Lower lobe of right lung (tissue), 2 donors: ENCODE measurements around the gene LNP1. TPM values are rescaled to one million over a fixed set of nuclear protein-coding genes. Genes with fewer than 3 reads are reported as not detected.

Source experiments
- ATAC-seq, 2 donors: fragments of 200-7000 bp; cut with Tn5 transposase; one replicate each; pipeline ENCODE4 v1.9.1; 2020 to 2022; ENCODE audit warnings: mild to moderate bottlenecking in 2 of 2, moderate library complexity in 2 of 2
- DNase-seq: peaks from one replicate; pipeline ENCODE4 v3.0.0-alpha.2; 2020
- H3K27ac ChIP-seq: fragments of 200-600 bp; one replicate; pipeline ENCODE4 v1.8.0; 2022
- H3K27me3 ChIP-seq: fragments of 200-600 bp; one replicate; pipeline ENCODE4 v1.8.0; 2022; ENCODE audit warnings: low read depth
- H3K36me3 ChIP-seq: fragments of 200-600 bp; one replicate; pipeline ENCODE4 v1.8.0; 2022; ENCODE audit warnings: mild to moderate bottlenecking
- H3K4me1 ChIP-seq: fragments of 200-600 bp; one replicate; pipeline ENCODE4 v1.8.0; 2022
- H3K4me3 ChIP-seq: fragments of 200-600 bp; one replicate; pipeline ENCODE4 v1.8.0; 2022; ENCODE audit warnings: mild to moderate bottlenecking
- H3K9me3 ChIP-seq: fragments of 200-600 bp; one replicate; pipeline ENCODE4 v1.8.0; 2022
- CTCF ChIP-seq: fragments of 200-600 bp; IDR thresholded peaks from one replicate; pipeline ENCODE4 v1.8.0; 2022; ENCODE audit warnings: antibody characterized with exemption, mild to moderate bottlenecking
- intact Hi-C: fragments of 100-400 bp; cut with DNase I; formaldehyde crosslinking; loops from one replicate; pipeline ENCODE4 v1.11.0; 2022
- total RNA-seq: library from RNA; stranded (reverse); fragmentation: NEBNext Ultra II Directional; extraction: Animal tissue kit (Norgen Biotek cat#: 25700); gene quantifications from one replicate; pipeline ENCODE4 v1.2.1, GENCODE V29; 2021
- donor health status: DM: no; HTN: yes; CAD: no; lungs with severe emphysema.

LNP1 gene
- total RNA-seq, 1 donor from 2014 or later, result 2.0 TPM

- Histone ChIP-seq H3K27me3 (no peaks in the 10 kb centered on the region), H3K4me1 (peaks cover 40% of the 10 kb centered on the region), H3K9me3 (no peaks in the 10 kb centered on the region), H3K27ac (peak overlapping the region; percentile 89), H3K4me3 (peak overlapping the region; percentile 85), H3K36me3 (no peaks in the 10 kb centered on the region)
- no peak for DNase-seq
- intact Hi-C loops, result no loop called here
- ATAC-seq, result peak; percentile 28 to 40
- TF ChIP-seq CTCF, result no peak
These were observed 940 bp upstream of the LNP1 start for GRCh38 chr3:100400419-100400779.

GRCh38 chr3:100401674-100402041, 319 bp downstream of the LNP1 start:
- DNase-seq, result peak; percentile 52
- Histone ChIP-seq H3K4me1 (peaks cover 40% of the 10 kb centered on the region), H3K9me3 (no peaks in the 10 kb centered on the region), H3K27me3 (no peaks in the 10 kb centered on the region), H3K27ac (peak overlapping the region; percentile 89), H3K4me3 (peak overlapping the region; percentile 85), H3K36me3 (no peaks in the 10 kb centered on the region)
- intact Hi-C loops, result no loop called here
- TF ChIP-seq CTCF, result no peak
- peak; percentile 1 to 15 for ATAC-seq

DNA sequence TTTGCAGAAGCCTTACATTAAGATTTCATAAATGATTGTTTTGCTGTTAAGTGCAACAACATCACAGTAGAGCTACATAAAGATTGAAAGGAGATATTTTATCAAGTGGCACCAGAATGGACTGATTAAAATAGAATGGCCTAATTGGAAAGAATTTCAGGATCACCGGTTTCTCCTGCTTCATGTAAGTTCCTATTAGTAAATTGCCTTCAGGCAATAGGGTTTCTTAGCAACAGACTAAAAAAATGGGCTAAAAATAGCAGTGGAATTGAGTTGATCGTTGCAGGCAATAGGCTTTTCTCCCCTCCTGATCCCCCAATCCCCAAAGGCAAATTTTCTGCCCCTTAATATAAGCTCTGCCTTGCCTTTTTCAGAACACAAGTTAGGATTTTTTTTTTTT, 917 bp downstream of the LNP1 start:
- Histone ChIP-seq H3K27me3 (no peaks in the 10 kb centered on the region), H3K4me3 (peak overlapping the region; percentile 85), H3K27ac (peak overlapping the region; percentile 89), H3K36me3 (no peaks in the 10 kb centered on the region), H3K4me1 (peaks cover 40% of the 10 kb centered on the region), H3K9me3 (peaks cover 5% of the 10 kb centered on the region)
- DNase-seq, result no peak
- intact Hi-C loops, result no loop called here
- no peak for ATAC-seq
- TF ChIP-seq CTCF, result no peak

GRCh38 chr3:100402891-100403290, 1.6 kb downstream of the LNP1 start:
- TF ChIP-seq CTCF, result no peak
- peak overlapping the region; percentile 85 for H3K4me3 ChIP-seq
- no peak for ATAC-seq
- no peaks in the 10 kb centered on the region for H3K27me3 ChIP-seq
- H3K9me3 ChIP-seq, result peaks cover 8% of the 10 kb centered on the region
- H3K36me3 ChIP-seq, result no peaks in the 10 kb centered on the region
- H3K27ac ChIP-seq, result no peak overlapping the region
- intact Hi-C loops, result no loop called here
- H3K4me1 ChIP-seq, result peaks cover 40% of the 10 kb centered on the region
- no peak for DNase-seq

DNA sequence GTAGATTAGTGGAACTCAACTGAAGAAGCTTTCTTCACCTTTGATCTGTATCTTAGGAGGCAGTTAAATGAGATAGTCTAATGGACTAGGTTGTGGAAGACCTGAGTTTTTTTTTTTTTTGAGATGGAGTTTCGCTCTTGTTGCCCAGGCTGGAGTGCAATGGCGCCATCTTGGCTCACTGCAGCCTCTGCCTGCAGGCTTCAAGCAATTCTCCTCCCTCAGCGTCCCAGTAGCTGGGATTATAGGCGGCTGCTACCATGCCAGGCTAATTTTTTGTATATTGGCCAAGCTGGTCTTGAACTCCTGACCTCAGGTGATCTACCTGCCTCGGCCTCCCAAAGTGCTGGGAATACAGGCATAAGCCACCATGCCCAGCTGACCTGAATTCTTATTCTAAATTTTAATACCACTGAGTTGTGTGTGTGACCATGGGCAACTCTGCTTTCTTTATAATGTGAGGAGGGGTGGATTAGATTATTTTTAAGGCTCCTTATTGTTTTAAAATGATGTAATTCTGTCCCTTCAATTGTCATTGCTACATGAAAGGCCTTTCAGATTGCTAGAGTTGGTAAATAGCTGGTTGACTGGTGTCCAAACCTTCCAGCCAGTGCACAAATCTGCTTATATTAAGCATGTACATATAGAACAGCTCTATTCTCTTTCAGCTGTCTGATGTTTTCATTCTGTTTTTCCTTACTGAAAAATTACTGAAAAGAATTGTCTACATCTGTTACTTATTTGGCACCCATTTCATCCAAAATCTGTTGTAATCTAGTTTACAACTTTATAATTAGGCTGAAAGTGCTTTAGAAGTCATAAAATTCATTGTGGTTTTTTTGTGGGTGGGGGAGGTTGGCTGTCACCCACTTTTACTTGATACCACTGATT, 2.3 kb downstream of the LNP1 start:
- H3K27ac ChIP-seq, result no peak overlapping the region
- DNase-seq (no peak), ATAC-seq (no peak)
- H3K9me3 ChIP-seq, result peaks cover 8% of the 10 kb centered on the region
- H3K4me1 ChIP-seq, result peaks cover 40% of the 10 kb centered on the region
- no peak for TF ChIP-seq CTCF
- H3K4me3 ChIP-seq, result peak overlapping the region; percentile 85
- H3K27me3 ChIP-seq, result no peaks in the 10 kb centered on the region
- no peaks in the 10 kb centered on the region for H3K36me3 ChIP-seq
- intact Hi-C loops, result no loop called here
